Left lung (tissue), 10 donors: ENCODE results near the gene ACTR3. TPM values are rescaled to one million over a fixed set of nuclear protein-coding genes. Genes with fewer than 3 reads are reported as not detected.
A peak's percentile ranks its signal among the peaks of the same experiment; 100 is the strongest.

Experiments
- ATAC-seq: fragments of 200-7000 bp; cut with Tn5 transposase; one replicate; pipeline ENCODE4 v1.9.1; 2020; ENCODE audit warnings: moderate library complexity
- DNase-seq, 4 donors: peaks; one replicate each; pipeline ENCODE4 v3.0.0-alpha.2; 2013 to 2020
- H3K27ac ChIP-seq, 2 donors: fragments of 200-600 bp; sonication (generic) in 1 of 2; one replicate each; pipeline versions ENCODE4 v1.5.0 to v1.8.0; 2020 to 2021
- H3K27me3 ChIP-seq, 2 donors: fragments of 200-600 bp; sonication (generic) in 1 of 2; one replicate each; pipeline versions ENCODE4 v1.5.0 to v1.8.0; 2020 to 2021
- H3K36me3 ChIP-seq, 2 donors: fragments of 200-600 bp; sonication (generic) in 1 of 2; one replicate each; pipeline versions ENCODE4 v1.5.0 to v1.8.0; 2020 to 2021
- H3K4me1 ChIP-seq, 2 donors: fragments of 200-600 bp; one replicate each; pipeline ENCODE4 v1.8.0; 2021
- H3K4me3 ChIP-seq, 2 donors: fragments of 200-600 bp; sonication (generic) in 1 of 2; one replicate each; pipeline versions ENCODE4 v1.5.0 to v1.8.0; 2020 to 2021; ENCODE audit warnings: mild to moderate bottlenecking in 1 of 2
- H3K9me3 ChIP-seq, 2 donors: fragments of 200-600 bp; sonication (generic) in 1 of 2; one replicate each; pipeline versions ENCODE4 v1.5.0 to v1.8.0; 2020 to 2021
- intact Hi-C, 2 donors: fragments of 100-400 bp; cut with DNase I; formaldehyde crosslinking; loops; one replicate each; pipeline versions ENCODE4 v1.11.2 to v1.14.2; 2022
- polyA plus RNA-seq, 6 donors: library from polyadenylated mRNA; unstranded; fragments of 120-200 nt; gene quantifications; one replicate each; pipeline ENCODE4 v1.2.1, GENCODE V29; 2013; ENCODE audit not compliant: insufficient read length in 6 of 6
- total RNA-seq, 2 donors: library from RNA; stranded (reverse); fragmentation: NEBNext Ultra II Directional; extraction: Animal tissue kit (Norgen Biotek cat#: 25700); gene quantifications; one replicate each; pipeline ENCODE4 v1.2.1, GENCODE V29; 2021
- TF ChIP-seq, protein P1 (sequence below), 2 donors: fragments of 200-600 bp; sonication (generic) in 1 of 2; IDR thresholded peaks; one replicate each; pipeline versions ENCODE4 v1.5.0 to v1.8.0; 2021; ENCODE audit warnings: antibody characterized with exemption in 2 of 2
- donor health status: DM: no; HTN: yes; CAD: no.
- donor health status: DM: no; HTN: no; CAD: no.

ACTR3 gene
- total and polyA plus RNA-seq, 8 donors: 151 to 324 (median 161) TPM

- H3K27me3 ChIP-seq: no peaks in the 10 kb centered on the region
- ATAC-seq: no peak
- no peak overlapping the region for H3K4me3 ChIP-seq
- intact Hi-C loops: no loop called here
- H3K4me1 ChIP-seq: peaks cover 0 to 9% of the 10 kb centered on the region in 2 donors
- H3K9me3 ChIP-seq: peaks cover 0 to 4% of the 10 kb centered on the region in 2 donors
- peaks cover 0 to 77% of the 10 kb centered on the region in 2 donors for H3K36me3 ChIP-seq
- DNase-seq: no peak
- TF ChIP-seq, protein P1, sequence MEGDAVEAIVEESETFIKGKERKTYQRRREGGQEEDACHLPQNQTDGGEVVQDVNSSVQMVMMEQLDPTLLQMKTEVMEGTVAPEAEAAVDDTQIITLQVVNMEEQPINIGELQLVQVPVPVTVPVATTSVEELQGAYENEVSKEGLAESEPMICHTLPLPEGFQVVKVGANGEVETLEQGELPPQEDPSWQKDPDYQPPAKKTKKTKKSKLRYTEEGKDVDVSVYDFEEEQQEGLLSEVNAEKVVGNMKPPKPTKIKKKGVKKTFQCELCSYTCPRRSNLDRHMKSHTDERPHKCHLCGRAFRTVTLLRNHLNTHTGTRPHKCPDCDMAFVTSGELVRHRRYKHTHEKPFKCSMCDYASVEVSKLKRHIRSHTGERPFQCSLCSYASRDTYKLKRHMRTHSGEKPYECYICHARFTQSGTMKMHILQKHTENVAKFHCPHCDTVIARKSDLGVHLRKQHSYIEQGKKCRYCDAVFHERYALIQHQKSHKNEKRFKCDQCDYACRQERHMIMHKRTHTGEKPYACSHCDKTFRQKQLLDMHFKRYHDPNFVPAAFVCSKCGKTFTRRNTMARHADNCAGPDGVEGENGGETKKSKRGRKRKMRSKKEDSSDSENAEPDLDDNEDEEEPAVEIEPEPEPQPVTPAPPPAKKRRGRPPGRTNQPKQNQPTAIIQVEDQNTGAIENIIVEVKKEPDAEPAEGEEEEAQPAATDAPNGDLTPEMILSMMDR (IDR thresholded peaks at IDR 0.05): no peak
- no peak overlapping the region for H3K27ac ChIP-seq
Measured at GRCh38 chr2:113974727-113975126, 84.8 kb downstream of the ACTR3 start.

- ATAC-seq (peak; percentile 15), DNase-seq (no peak)
- TF ChIP-seq, protein P1 (IDR thresholded peaks at IDR 0.05): no peak
- intact Hi-C loops: no loop called here
- Histone ChIP-seq H3K4me3 (no peak overlapping the region), H3K4me1 (peaks cover 0 to 9% of the 10 kb centered on the region in 2 donors), H3K27me3 (no peaks in the 10 kb centered on the region), H3K9me3 (peaks cover 0 to 4% of the 10 kb centered on the region in 2 donors), H3K27ac (peak overlapping the region in 1 of 2 donors; percentile 13), H3K36me3 (peaks cover 0 to 75% of the 10 kb centered on the region in 2 donors)
Measured at GRCh38 chr2:113976277-113976928, 86.5 kb downstream of the ACTR3 start.

GRCh38 chr2:113977060-113977659, 87.3 kb downstream of the ACTR3 start:
- Histone ChIP-seq H3K4me3 (no peak overlapping the region), H3K36me3 (peaks cover 0 to 73% of the 10 kb centered on the region in 2 donors), H3K4me1 (peaks cover 0 to 9% of the 10 kb centered on the region in 2 donors), H3K27ac (no peak overlapping the region), H3K27me3 (no peaks in the 10 kb centered on the region), H3K9me3 (peaks cover 0 to 4% of the 10 kb centered on the region in 2 donors)
- DNase-seq (no peak), ATAC-seq (no peak)
- TF ChIP-seq, protein P1 (IDR thresholded peaks at IDR 0.05): no peak
- intact Hi-C loops: no loop called here

GRCh38 chr2:113977660-113978523, 88.0 kb downstream of the ACTR3 start:
- H3K4me1 ChIP-seq: peaks cover 0 to 9% of the 10 kb centered on the region in 2 donors
- TF ChIP-seq, protein P1 (IDR thresholded peaks at IDR 0.05): no peak
- peak; percentile 38 for ATAC-seq

More at GRCh38 chr2:113977660-113978523, 88.0 kb downstream of the ACTR3 start:
- DNase-seq: peak in 2 of 4 donors; percentile 42 to 58
- intact Hi-C loops: no loop called here
- peaks cover 0 to 65% of the 10 kb centered on the region in 2 donors for H3K36me3 ChIP-seq
- H3K27me3 ChIP-seq: no peaks in the 10 kb centered on the region
- H3K4me3 ChIP-seq: no peak overlapping the region
- H3K27ac ChIP-seq: no peak overlapping the region
- peaks cover 0 to 4% of the 10 kb centered on the region in 2 donors for H3K9me3 ChIP-seq
